CD4-positive, alpha-beta T cell treated with Interleukin-21 for 1 hour (primary cell): ENCODE results near the gene SPATA13.
"Not testable (repeated sequence)": the region's sequence is repeated elsewhere in the genome, so short reads cannot be mapped to it uniquely, and the experiment has no call there.

ENCODE experiments used
- DNase-seq: peaks from one replicate; pipeline ENCODE4 v3.0.0-alpha.2; 2020

Gene SPATA13

DNA sequence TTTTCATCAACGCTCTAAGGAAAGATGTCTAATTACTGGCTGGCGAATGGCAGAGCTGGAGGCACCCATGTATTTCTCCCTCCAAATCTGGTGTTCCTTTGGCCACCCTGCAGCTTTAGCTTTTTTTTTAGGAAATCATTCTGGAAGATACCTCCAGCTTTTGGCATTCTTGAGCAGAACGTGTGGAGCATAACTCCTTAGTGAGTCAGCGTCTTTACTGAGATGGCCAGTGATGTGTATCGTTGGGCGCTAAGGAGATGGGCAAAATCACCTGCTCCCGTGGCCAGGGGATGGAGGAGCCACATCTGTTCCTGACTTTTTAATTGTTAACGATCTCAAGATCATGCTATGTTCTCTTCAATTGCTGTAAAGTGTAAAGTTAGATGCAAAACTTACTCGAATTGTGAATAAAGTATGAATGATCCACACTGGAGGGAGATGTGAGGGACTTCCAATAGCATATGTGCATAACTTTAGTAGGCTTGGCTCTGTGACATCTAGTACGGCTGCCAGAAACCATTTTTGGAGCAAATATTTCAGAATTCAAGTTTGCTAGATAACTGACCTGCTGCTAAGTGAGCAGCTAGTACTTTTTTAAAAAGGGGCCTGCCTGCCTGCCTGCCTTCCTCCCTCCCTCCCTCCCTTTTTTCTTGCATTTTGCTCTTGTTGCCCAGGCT, 124.5 kb downstream of the SPATA13 start:
- no peak for DNase-seq

DNA sequence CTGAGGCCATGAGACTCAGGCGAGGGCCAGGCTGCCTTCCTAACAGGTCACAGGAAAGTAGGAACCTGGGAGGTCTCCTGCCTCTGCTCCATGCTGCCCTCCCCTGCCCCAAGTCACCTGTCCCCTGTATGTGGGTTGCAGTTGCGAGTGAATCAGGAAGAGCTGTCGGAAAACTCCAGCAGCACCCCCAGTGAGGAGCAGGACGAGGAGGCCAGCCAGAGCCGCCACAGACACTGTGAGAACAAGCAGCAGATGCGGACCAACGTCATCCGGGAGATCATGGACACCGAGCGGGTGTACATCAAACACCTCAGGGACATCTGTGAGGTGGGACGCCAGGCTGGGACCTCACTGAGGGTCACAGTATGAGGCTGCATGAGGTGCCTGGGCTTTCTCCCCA, 126.1 kb downstream of the SPATA13 start:
- no peak for DNase-seq

DNA sequence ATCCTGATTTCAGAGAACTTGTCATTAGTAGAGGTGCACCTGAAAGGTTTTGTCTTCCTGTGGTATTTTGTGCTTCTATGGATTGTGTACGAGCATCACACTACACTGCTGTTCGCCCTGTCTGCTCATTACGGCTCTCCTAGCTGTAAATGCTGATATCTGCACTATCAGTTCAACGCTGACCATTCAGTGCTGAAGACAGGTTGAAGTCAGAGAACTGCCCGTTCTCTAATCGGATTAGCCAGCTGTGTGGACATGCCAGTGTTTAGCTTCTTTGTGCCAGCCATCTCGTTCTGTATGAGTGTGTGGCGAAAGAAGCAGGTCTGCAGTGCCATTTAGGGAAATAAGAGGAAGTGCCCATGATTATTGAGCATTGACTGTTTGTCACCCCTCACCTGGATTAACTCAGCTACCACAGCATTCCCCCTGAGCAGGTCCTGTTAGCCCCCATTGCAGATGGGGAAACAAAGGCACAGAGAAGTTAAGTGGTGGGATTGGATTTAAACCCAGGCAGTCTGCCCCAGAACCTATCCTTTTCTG, 127.3 kb downstream of the SPATA13 start:
- no peak for DNase-seq

- DNase-seq = no peak
Measured at GRCh38 chr13:24288870-24289269, 128.3 kb downstream of the SPATA13 start.

- DNase-seq = no peak
Measured at GRCh38 chr13:24290280-24290932, 129.9 kb downstream of the SPATA13 start.

DNA sequence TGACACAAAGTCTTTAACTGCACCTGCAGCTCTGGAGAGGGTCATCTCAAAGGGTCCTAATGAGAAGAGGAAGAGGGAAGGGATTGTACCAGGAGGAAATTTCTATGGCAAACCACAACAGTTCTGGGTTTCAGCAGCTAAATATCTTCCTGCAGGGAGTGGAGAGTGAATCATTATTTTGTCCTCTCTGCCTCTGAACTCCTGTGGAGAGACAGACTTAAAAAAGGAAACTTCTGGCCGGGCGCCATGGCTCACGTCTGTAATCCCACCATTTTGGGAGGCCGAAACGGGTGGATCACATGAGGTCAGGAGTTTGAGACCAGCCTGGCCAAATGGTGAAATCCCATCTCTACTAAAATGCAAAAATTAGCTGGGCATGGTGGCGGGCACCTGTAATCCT, 132.0 kb downstream of the SPATA13 start:
- no peak for DNase-seq

- no peak for DNase-seq
Measured at GRCh38 chr13:24293746-24294145, 133.2 kb downstream of the SPATA13 start.

DNA sequence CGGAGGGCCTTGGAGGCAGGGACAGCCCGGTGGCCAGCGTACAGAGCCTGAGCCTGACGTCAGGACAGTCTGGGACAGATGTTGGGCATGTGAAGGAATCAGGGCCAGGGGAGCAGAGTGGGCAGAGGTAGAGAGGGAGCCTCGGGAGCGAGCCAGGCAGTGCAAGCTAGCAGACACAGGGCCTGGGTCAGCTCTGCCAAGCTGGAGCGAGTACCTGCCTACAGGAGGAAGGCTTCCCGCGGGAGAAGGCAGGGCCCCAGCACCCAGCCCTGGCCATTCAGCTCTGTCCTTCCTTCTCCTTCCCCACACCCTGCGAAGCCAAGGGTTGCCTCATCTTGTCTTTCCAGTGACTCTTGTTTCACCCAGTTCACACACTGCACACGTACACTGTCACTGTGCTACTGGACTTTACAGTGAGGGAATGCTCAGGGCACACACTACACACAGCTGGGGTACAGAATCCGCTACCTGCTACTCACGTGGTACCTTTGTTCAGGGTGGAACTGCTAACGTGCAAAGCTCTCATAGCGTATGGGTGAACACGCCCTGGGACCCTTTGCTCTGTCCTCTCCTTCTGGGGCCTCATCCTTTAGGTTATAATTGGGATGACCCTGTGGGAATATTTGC, 139.1 kb downstream of the SPATA13 start:
- no peak for DNase-seq

GRCh38 chr13:24301434-24301833, 140.9 kb downstream of the SPATA13 start:
- DNase-seq = no peak

DNA sequence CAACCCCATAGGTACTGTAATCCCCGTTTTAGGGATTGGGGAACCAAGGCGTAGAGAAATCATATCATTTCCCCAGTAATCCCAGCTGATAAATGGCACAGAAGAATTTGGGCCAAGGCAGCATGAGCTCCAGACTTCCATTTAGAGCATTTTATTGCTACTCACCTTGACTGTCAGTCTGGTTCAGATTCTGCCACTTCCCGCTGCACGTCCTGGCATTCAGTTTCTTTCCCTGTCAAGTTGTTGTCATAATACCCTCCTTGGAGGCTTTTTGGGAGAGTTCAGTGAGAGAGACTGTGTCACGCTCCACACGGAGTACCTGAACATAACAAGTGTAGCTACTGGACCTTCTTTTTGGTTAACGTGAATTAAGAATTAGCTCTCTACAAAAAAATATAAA, 141.4 kb downstream of the SPATA13 start:
- no peak for DNase-seq

DNA sequence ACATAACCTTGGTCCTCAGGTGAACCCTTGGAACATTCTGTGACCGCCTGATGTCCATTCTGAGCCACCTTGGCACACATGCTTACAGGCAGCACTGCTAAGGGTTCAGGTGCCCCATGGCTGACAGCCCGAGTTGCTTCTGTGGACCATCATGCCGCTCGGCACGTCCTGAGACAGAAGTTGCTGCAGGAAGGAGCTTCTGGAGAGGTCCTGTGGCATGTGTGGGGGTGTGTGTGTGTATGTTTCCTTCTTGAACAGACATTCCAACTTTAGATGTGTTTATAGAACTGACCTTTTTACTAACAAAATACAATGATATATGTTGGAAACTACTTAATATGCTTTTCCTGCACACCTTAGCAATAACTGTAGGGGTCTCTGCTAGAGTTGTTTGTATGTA, 144.1 kb downstream of the SPATA13 start:
- DNase-seq = no peak

DNA sequence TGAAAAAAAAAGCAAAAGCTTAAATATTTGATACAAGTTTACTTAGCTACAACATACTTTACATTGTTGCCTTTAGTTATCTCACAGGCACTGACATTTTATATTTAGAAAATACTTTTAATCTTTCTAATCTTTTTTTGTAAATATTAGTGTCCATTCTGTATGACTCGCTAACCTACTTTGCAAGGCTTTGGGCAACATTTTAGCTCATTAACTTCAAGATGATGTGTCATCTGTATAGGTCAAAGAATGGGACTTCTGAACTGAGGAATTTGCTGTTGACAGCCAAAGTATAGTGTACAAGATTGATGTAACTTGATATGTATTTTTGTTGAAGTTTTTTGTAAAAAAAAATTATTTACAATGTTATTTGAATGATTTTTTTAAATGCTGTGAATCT, 146.1 kb downstream of the SPATA13 start:
- no peak for DNase-seq

- DNase-seq = no peak
Measured at GRCh38 chr13:24307211-24308067, 146.9 kb downstream of the SPATA13 start.

GRCh38 chr13:24308068-24308445, 147.5 kb downstream of the SPATA13 start:
- no peak for DNase-seq

- no peak for DNase-seq
Measured at GRCh38 chr13:24308488-24309020, 148.0 kb downstream of the SPATA13 start.

DNA sequence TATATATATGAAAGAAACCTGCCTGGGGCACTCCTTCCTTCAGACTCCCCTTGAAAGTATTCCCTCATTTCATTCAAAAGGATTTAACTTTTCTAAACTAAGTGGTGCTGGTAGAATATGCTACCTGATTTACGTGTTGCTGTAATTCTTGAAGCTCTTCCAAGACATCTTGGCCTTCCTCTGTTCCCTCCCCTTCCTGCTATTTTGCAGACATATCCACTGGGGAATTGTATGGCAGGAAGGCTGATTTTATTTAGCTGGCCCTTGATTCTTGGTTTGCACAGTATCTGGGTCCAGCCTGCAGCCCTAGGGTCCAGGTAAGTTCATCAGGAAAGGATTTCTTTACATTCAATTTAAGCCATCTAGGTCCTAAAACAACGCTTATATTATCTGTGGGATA, 148.8 kb downstream of the SPATA13 start, which contains the start of gene C1QTNF9:
TSS of gene C1QTNF9 (plus strand) at position 281 of the 400 bp plus-strand sequence. CDS start 6,424 bp downstream, outside the sequence.
- not testable (repeated sequence) for DNase-seq

DNA sequence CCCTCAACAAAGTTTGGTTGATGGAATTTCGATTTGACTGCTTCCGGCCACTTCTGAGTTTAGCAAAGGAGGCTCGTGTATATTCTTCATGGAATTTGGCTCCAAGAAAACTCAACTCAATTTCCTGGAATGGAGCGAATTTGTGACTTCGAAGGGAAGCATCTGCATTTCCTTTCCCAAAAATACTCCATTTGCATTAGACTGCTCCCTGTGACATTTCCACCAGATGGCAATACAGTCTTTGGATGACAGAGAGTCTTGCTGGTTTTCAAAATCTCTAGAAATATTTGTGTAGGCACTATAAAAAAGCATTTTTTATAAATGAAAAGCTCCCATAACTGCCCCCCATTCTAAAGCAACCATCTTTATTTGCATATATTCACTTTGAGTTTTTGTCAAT, 152.9 kb downstream of the SPATA13 start:
- DNase-seq = no peak

DNA sequence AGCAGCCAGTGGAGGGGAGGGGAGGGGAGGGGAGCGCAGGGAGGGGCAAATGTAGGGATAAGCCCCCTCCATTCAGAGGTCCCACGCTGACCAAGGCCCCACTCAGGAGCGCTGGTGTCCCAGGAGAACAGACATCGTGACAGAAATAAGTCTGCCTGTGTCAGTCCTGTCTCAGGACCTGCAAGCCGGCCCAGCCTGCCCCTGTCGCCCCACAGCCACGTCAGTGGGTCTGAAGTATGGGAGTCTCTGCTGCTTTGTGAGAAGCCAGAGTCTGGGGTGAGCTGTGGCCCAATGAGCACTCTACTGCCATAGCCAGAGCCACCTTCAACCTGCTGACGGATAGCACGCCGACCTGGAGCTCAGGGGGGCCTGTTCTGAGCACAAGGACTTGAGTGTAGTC, 157.3 kb downstream of the SPATA13 start:
- not testable (repeated sequence) for DNase-seq

GRCh38 chr13:24318878-24319277, 158.4 kb downstream of the SPATA13 start:
- not testable (repeated sequence) for DNase-seq

DNA sequence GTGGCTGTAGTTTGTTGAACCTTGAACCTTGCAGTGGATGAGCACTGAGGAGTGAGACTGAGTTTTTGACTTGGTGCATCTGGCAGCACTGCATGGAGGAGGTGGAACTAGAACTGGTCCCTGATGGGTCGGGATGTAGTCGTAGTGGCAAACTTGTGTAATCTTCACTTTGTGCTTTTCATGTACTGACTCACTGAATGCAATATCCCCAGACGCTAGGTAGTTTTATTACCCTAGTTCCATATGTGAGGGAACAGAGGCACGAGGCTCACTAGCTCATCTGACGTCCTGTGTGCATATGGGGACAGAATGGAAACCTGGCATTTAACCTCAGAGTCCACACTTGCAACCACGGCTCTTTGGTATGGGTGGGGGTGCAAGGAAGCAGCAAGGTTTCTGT, 159.1 kb downstream of the SPATA13 start:
- not testable (repeated sequence) for DNase-seq

DNA sequence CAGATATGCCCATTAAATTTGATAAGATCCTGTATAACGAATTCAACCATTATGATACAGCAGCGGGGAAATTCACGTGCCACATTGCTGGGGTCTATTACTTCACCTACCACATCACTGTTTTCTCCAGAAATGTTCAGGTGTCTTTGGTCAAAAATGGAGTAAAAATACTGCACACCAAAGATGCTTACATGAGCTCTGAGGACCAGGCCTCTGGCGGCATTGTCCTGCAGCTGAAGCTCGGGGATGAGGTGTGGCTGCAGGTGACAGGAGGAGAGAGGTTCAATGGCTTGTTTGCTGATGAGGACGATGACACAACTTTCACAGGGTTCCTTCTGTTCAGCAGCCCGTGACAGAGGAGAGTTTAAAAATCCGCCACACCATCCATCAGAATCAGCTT, 160.9 kb downstream of the SPATA13 start:
- DNase-seq = not testable (repeated sequence)

- DNase-seq = not testable (repeated sequence)
Measured at GRCh38 chr13:24322470-24322869, 161.9 kb downstream of the SPATA13 start.
